ENCODE measurements around the gene UPK1A. TPM values are rescaled to one million over a fixed set of nuclear protein-coding genes. Genes with fewer than 3 reads are reported as not detected.

UPK1A gene
- total RNA-seq, 4 donors from 2014 or later: not detected

DNA sequence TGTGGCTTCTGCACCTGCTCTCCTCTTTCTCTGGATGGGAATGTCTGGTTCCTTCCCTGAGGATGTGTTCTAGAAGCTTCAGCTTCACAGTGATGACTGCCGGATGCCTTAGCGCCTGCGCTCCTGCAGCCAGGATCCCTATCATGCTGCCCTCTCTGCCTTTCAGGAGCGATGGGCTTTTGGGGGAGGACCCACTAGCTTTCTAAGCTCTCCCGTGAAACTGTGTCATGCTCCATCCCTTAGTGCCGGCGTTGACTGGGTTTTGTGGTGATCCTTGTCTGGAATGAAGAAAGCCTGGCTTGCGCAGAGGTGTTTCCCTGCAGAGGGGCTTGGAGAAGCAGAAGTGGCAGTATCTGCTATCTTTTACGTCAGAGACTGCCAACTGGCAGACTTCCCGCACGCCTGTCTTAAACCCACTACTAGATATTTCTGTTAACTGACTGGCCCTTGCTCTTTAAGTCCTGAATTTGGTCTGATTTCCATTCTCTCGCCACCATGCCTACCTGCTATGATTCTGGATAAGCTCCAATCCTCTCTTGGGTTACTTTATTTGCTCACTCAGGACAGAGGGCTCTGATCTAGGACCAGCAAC lies 47.7 kb downstream of the UPK1A start:
- Histone ChIP-seq H3K4me1 (peaks cover 0 to 23% (median 14%) of the 10 kb centered on the region in 3 donors), H3K36me3 (no peaks in the 10 kb centered on the region), H3K27ac (no peak overlapping the region), H3K27me3 (no peaks in the 10 kb centered on the region), H3K4me3 (no peak overlapping the region), H3K9me3 (no peaks in the 10 kb centered on the region)
- ATAC-seq: no peak
- WGBS, 2 donors (ENCODE audit: low coverage in 1 of 2): 67 to 76% methylated on average over 4 to 9 of the region's 12 CpGs
- TF ChIP-seq POLR2A (IDR thresholded peaks at IDR 0.05): no peak
- TF ChIP-seq, protein P1, sequence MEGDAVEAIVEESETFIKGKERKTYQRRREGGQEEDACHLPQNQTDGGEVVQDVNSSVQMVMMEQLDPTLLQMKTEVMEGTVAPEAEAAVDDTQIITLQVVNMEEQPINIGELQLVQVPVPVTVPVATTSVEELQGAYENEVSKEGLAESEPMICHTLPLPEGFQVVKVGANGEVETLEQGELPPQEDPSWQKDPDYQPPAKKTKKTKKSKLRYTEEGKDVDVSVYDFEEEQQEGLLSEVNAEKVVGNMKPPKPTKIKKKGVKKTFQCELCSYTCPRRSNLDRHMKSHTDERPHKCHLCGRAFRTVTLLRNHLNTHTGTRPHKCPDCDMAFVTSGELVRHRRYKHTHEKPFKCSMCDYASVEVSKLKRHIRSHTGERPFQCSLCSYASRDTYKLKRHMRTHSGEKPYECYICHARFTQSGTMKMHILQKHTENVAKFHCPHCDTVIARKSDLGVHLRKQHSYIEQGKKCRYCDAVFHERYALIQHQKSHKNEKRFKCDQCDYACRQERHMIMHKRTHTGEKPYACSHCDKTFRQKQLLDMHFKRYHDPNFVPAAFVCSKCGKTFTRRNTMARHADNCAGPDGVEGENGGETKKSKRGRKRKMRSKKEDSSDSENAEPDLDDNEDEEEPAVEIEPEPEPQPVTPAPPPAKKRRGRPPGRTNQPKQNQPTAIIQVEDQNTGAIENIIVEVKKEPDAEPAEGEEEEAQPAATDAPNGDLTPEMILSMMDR (IDR thresholded peaks at IDR 0.05): no peak
- TF ChIP-seq EP300 (IDR thresholded peaks at IDR 0.05): no peak
- no peak for TF ChIP-seq POLR2AphosphoS5 (IDR thresholded peaks at IDR 0.05)

DNA sequence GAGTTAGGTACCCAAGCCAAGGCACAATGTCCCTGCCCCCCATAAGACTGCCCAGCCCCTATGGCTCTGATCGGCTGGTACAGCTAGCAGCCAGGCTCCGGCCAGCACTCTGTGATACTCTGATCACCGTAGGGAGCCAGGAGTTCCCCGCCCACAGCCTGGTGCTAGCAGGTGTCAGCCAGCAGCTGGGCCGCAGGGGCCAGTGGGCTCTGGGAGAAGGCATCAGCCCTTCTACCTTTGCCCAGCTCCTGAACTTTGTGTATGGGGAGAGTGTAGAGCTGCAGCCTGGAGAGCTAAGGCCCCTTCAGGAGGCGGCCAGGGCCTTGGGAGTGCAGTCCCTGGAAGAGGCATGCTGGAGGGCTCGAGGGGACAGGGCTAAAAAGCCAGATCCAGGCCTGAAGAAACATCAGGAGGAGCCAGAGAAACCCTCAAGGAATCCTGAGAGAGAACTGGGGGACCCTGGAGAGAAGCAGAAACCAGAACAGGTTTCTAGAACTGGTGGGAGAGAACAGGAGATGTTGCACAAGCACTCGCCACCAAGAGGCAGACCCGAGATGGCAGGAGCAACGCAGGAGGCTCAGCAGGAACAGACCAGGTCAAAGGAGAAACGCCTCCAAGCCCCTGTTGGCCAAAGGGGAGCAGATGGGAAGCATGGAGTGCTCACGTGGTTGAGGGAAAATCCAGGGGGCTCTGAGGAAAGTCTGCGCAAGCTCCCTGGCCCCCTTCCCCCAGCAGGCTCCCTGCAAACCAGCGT lies 48.5 kb downstream of the UPK1A start:
- peak overlapping the region in 2 of 4 donors; percentile 91 to 98 for H3K27ac ChIP-seq
- peaks cover 0 to 3% of the 10 kb centered on the region in 2 donors for H3K36me3 ChIP-seq
- no peak overlapping the region for H3K4me3 ChIP-seq
- no peaks in the 10 kb centered on the region for H3K27me3 ChIP-seq
- TF ChIP-seq, protein P1 (IDR thresholded peaks at IDR 0.05): no peak
- WGBS, 2 donors (ENCODE audit: low coverage in 1 of 2): 73 to 82% methylated on average over 3 of the region's 14 CpGs
- no peak for ATAC-seq
- H3K4me1 ChIP-seq: peaks cover 0 to 31% (median 19%) of the 10 kb centered on the region in 3 donors
- H3K9me3 ChIP-seq: no peaks in the 10 kb centered on the region

DNA sequence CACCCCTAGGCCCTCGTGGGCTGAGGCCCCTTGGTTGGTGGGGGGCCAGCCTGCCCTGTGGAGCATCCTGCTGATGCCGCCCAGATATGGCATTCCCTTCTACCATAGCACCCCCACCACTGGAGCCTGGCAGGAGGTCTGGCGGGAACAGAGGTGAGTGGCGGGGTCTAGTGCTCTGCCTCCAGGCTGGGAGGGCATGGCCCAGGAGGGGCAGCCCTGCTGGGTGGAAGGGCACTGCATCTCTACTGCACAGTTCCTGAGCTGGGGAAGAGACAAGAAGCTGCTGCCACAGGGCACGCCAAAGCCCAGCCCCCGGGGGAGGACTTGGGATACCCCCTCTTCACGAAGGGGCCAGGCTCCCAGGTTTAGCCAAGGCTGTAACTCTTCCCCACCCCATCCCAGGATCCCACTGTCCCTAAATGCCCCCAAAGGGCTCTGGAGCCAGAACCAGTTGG lies 49.1 kb downstream of the UPK1A start:
- Histone ChIP-seq H3K27ac (peak overlapping the region in 3 of 4 donors; percentile 91 to 98 (median 94)), H3K4me3 (peak overlapping the region in 1 of 2 donors; percentile 94), H3K27me3 (no peaks in the 10 kb centered on the region), H3K4me1 (peaks cover 0 to 37% (median 19%) of the 10 kb centered on the region in 3 donors), H3K9me3 (no peaks in the 10 kb centered on the region), H3K36me3 (peaks cover 0 to 9% of the 10 kb centered on the region in 2 donors)
- 40% methylated on average over 1 of the region's 7 CpGs; no CpG with 5 or more reads in 1 of the 2 donors for WGBS, 2 donors (ENCODE audit: low coverage in 1 of 2)
- no peak for TF ChIP-seq POLR2AphosphoS5 (IDR thresholded peaks at IDR 0.05)
- no peak for TF ChIP-seq POLR2A (IDR thresholded peaks at IDR 0.05)
- TF ChIP-seq, protein P1 (IDR thresholded peaks at IDR 0.05): no peak
- TF ChIP-seq EP300 (IDR thresholded peaks at IDR 0.05): no peak
- ATAC-seq: no peak

- Histone ChIP-seq H3K4me1 (peaks cover 0 to 43% (median 19%) of the 10 kb centered on the region in 3 donors), H3K36me3 (peaks cover 0 to 17% of the 10 kb centered on the region in 2 donors), H3K27ac (peak overlapping the region; percentile 35 to 98 (median 92)), H3K27me3 (no peaks in the 10 kb centered on the region), H3K4me3 (peak overlapping the region; percentile 57 to 94), H3K9me3 (no peaks in the 10 kb centered on the region)
- WGBS, 2 donors (ENCODE audit: low coverage in 1 of 2): 0 to 5% methylated on average over 12 to 34 of the region's 52 CpGs
- ATAC-seq: peak; percentile 23
- TF ChIP-seq POLR2A (IDR thresholded peaks at IDR 0.05) (no peak), POLR2AphosphoS5 (IDR thresholded peaks at IDR 0.05) (no peak), EP300 (IDR thresholded peaks at IDR 0.05) (no peak)
- TF ChIP-seq, protein P1 (IDR thresholded peaks at IDR 0.05): no peak
Observed at GRCh38 chr19:35715981-35716800, 49.9 kb downstream of the UPK1A start.
